ENCODE data around the gene MEGF11.

- TF ChIP-seq ZNF843 (tag by site-specific recombination; IDR thresholded peaks at IDR 0.05) (no peak), ZBTB44 (tag by site-specific recombination; IDR thresholded peaks at IDR 0.05) (no peak), ZNF704 (tag by site-specific recombination; IDR thresholded peaks at IDR 0.05) (no peak), CTCF (tag by site-specific recombination; IDR thresholded peaks at IDR 0.05) (no peak)
These were observed 23.0 kb upstream of the MEGF11 start for GRCh38 chr15:66276546-66276945.
